CD4-positive, CD25-positive, alpha-beta regulatory T cell (primary cell): ENCODE data around the gene SNAP29. TPM values are rescaled to one million over a fixed set of nuclear protein-coding genes. Genes with fewer than 3 reads are reported as not detected.

Experiments
- ATAC-seq, 2 donors: fragments of 150-1000 bp; cut with Tn5 transposase; one replicate each; pipeline ENCODE4 v1.10.0; 2021; ENCODE audit warnings: low read depth in 2 of 2, moderate number of reproducible peaks in 2 of 2, moderate library complexity in 1 of 2
- DNase-seq, 3 donors: peaks; one replicate each; pipeline versions ENCODE4 v3.0.0 to v3.0.0-alpha.2; 2012 to 2022; ENCODE audit warnings: mixed read lengths in 1 of 3
- H3K27ac ChIP-seq: one replicate; pipeline ENCODE4 v1.7.0; 2013; ENCODE audit warnings: mild to moderate bottlenecking, low read length; ENCODE audit not compliant: insufficient read depth, poor library complexity, severe bottlenecking
- H3K27me3 ChIP-seq: one replicate; pipeline ENCODE4 v1.7.0; 2013; ENCODE audit warnings: low read length; ENCODE audit not compliant: control insufficient read depth, insufficient read depth
- H3K36me3 ChIP-seq: one replicate; pipeline ENCODE4 v1.7.0; 2013; ENCODE audit warnings: mild to moderate bottlenecking, low read length, moderate library complexity; ENCODE audit not compliant: control insufficient read depth, insufficient read depth
- H3K4me1 ChIP-seq: 2 replicates; pipeline ENCODE4 v1.7.0; 2013; ENCODE audit warnings: mild to moderate bottlenecking, low read length; ENCODE audit not compliant: insufficient read depth, control insufficient read depth, poor library complexity, severe bottlenecking
- H3K4me3 ChIP-seq: one replicate; pipeline ENCODE4 v1.7.0; 2013; ENCODE audit warnings: low read depth, mild to moderate bottlenecking, low read length, moderate library complexity
- H3K9me3 ChIP-seq, 2 experiments: 1 replicate in 1 of 2; 2 replicates in 1 of 2; pipeline ENCODE4 v1.7.0; 2013; ENCODE audit warnings: low read length in 2 of 2, mild to moderate bottlenecking in 1 of 2, moderate library complexity in 1 of 2; ENCODE audit not compliant: control insufficient read depth in 2 of 2
- H3K27ac Mint-ChIP-seq, 3 donors: one replicate each; pipeline ENCODE4 v1.8.0; 2020 to 2022; ENCODE audit warnings: mild to moderate bottlenecking in 3 of 3, mixed read lengths in 3 of 3, moderate library complexity in 2 of 3
- H3K27me3 Mint-ChIP-seq: one replicate; pipeline ENCODE4 v1.8.0; 2022; ENCODE audit warnings: mild to moderate bottlenecking, mixed read lengths
- H3K36me3 Mint-ChIP-seq: one replicate; pipeline ENCODE4 v1.8.0; 2020; ENCODE audit warnings: mixed read lengths
- H3K4me1 Mint-ChIP-seq, 4 donors: one replicate each; pipeline ENCODE4 v1.8.0; 2020 to 2022; ENCODE audit warnings: mixed read lengths in 4 of 4, mild to moderate bottlenecking in 1 of 4
- H3K4me3 Mint-ChIP-seq, 4 donors: one replicate each; pipeline ENCODE4 v1.8.0; 2020 to 2022; ENCODE audit warnings: mild to moderate bottlenecking in 4 of 4, mixed read lengths in 4 of 4, moderate library complexity in 3 of 4
- H3K9me3 Mint-ChIP-seq, 7 donors: one replicate each; pipeline ENCODE4 v1.8.0; 2020 to 2022; ENCODE audit warnings: mixed read lengths in 7 of 7, mild to moderate bottlenecking in 3 of 7, moderate library complexity in 2 of 7
- polyA plus RNA-seq, 4 donors: library from polyadenylated mRNA; unstranded; fragments of 300-500 nt; fragmentation: Illumina TruSeq; gene quantifications; one replicate each; pipeline ENCODE4 v1.2.3, GENCODE V29; 2021
- total RNA-seq: library from RNA; stranded (reverse); gene quantifications from one replicate; pipeline ENCODE4 v1.2.3, GENCODE V29; 2022

Gene SNAP29
- total and polyA plus RNA-seq, 5 donors from 2014 or later, result 20.1 to 34.0 (median 23.1) TPM

DNA sequence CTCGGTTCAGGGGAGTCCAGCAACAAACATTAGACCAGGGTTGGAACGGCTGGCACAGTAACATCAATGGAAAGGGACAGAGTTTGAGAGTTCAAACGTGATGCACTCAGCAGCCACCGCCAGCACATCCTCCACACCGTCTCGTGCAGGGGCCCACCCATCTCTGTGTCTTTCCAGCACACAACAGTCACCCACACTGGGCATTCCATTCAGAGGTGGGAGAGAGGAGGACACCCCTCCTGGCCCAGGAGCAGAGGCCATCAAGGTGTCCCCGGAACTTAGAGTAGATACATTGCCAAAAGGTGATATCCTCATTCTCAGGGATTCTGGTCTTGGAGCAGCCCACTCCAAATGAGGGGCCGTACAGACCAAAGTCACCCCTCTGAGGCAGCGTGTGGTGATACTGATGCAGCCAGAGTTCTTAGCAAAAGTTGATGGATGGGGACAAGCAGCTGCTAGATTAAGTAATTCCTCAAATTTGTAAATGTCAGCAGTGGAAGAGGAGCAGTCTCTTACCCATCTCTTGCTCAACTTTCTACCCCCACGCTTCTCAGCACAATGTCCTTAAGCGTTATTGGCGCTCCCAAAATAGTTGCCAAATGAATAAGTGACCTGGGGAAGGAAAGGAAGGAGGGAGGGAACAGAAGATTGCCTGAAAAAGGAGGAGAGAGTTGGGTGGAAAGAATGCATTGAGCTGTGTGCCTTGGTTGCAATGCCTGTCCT is 5.5 kb downstream of the SNAP29 start:
- no peak for ATAC-seq
- Histone ChIP-seq H3K27ac (no peak overlapping the region), H3K9me3 (no peaks in the 10 kb centered on the region), H3K36me3 (peaks cover 27% of the 10 kb centered on the region), H3K4me1 (peaks cover 25% of the 10 kb centered on the region), H3K27me3 (no peaks in the 10 kb centered on the region), H3K4me3 (no peak overlapping the region)
- Mint-ChIP-seq H3K4me1 (peaks cover 22 to 60% (median 48%) of the 10 kb centered on the region in 4 donors), H3K4me3 (peak overlapping the region in 1 of 4 donors; percentile 77), H3K27me3 (no peaks in the 10 kb centered on the region), H3K27ac (peak overlapping the region in 2 of 3 donors; percentile 35 to 46), H3K9me3 (peaks cover 0 to 2% (median 0%) of the 10 kb centered on the region in 7 donors), H3K36me3 (peaks cover 21% of the 10 kb centered on the region)
- DNase-seq, result no peak

- Histone ChIP-seq H3K27ac (no peak overlapping the region), H3K36me3 (peaks cover 28% of the 10 kb centered on the region)
- peaks cover 21% of the 10 kb centered on the region for H3K36me3 Mint-ChIP-seq
Measured at GRCh38 chr22:20865331-20865730, 6.5 kb downstream of the SNAP29 start.

DNA sequence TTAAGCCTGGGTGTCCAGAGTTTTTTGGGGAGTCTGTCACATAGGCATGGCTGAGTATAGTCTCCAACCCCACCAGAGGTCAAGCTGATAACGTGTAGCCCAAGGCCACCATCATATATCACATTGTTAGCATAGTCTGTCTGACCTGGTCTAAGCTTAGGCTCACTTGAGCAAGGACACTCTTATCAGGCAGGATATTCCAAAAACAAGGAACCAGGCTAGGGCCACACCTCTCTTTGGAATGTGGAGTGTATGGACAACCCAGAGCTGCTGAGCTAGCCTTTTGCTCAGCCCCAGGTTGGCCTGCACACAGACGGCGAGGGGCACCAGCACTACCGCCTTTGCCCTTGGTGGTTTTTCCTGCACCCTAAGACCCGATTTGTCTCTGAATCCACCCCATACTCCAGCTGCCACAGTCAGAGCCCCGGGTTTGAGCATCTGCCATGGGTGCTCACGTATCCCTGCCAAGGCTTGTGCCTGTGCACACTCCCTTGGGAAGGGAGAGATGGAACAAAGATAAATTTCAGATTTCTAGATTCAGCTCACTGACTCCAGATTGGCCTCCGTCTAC is 7.2 kb downstream of the SNAP29 start:
- H3K4me1 ChIP-seq, result peaks cover 9% of the 10 kb centered on the region
- ATAC-seq (no peak), DNase-seq (no peak)
- peaks cover 34% of the 10 kb centered on the region for H3K36me3 ChIP-seq
- no peak overlapping the region for H3K27ac ChIP-seq
- Mint-ChIP-seq H3K4me1 (peaks cover 17 to 47% (median 38%) of the 10 kb centered on the region in 4 donors), H3K4me3 (no peak overlapping the region), H3K27me3 (no peaks in the 10 kb centered on the region), H3K27ac (peak overlapping the region in 1 of 3 donors; percentile 8), H3K36me3 (peaks cover 21% of the 10 kb centered on the region), H3K9me3 (peaks cover 0 to 2% (median 0%) of the 10 kb centered on the region in 7 donors)
- no peaks in the 10 kb centered on the region for H3K27me3 ChIP-seq
- no peak overlapping the region for H3K4me3 ChIP-seq
- H3K9me3 ChIP-seq, result no peaks in the 10 kb centered on the region

More at GRCh38 chr22:20865331-20865730, 6.5 kb downstream of the SNAP29 start:
- no peak for ATAC-seq
- Histone ChIP-seq H3K4me3 (no peak overlapping the region), H3K9me3 (no peaks in the 10 kb centered on the region), H3K27me3 (no peaks in the 10 kb centered on the region), H3K4me1 (peaks cover 15% of the 10 kb centered on the region)
- no peak for DNase-seq
- peaks cover 17 to 53% (median 42%) of the 10 kb centered on the region in 4 donors for H3K4me1 Mint-ChIP-seq
- no peak overlapping the region for H3K4me3 Mint-ChIP-seq
- no peaks in the 10 kb centered on the region for H3K27me3 Mint-ChIP-seq
- H3K27ac Mint-ChIP-seq, result no peak overlapping the region
- peaks cover 0 to 2% (median 0%) of the 10 kb centered on the region in 7 donors for H3K9me3 Mint-ChIP-seq

DNA sequence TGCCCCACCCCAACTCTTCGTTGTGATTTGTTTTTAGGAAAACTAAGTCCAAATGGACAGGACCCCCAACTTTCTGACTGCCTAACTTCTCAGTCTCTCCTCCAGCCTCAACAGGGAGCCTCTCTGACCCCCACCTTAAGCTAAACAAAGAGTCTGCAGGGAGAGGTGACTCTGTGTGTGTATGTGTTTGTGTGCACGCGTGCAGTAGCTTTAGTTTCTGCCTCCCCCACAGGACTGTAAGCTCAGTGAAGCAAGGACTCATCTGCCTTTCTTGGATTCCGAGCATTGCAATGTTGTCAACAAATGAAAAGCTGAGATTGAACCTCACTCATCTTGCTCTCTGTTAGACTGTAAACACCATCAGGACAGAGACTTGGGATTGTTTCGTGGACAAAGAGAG is 7.9 kb downstream of the SNAP29 start:
- no peak for ATAC-seq
- peaks cover 17 to 47% (median 36%) of the 10 kb centered on the region in 4 donors for H3K4me1 Mint-ChIP-seq
- peaks cover 0 to 2% (median 0%) of the 10 kb centered on the region in 7 donors for H3K9me3 Mint-ChIP-seq
- H3K4me1 ChIP-seq, result peaks cover 8% of the 10 kb centered on the region
- H3K27me3 ChIP-seq, result no peaks in the 10 kb centered on the region
- peaks cover 36% of the 10 kb centered on the region for H3K36me3 ChIP-seq
- no peaks in the 10 kb centered on the region for H3K9me3 ChIP-seq
- no peak overlapping the region for H3K4me3 Mint-ChIP-seq
- H3K36me3 Mint-ChIP-seq, result peaks cover 21% of the 10 kb centered on the region
- no peak overlapping the region for H3K27ac ChIP-seq
- no peak for DNase-seq
- no peaks in the 10 kb centered on the region for H3K27me3 Mint-ChIP-seq
- H3K4me3 ChIP-seq, result no peak overlapping the region
- peak overlapping the region in 1 of 3 donors; percentile 8 for H3K27ac Mint-ChIP-seq

GRCh38 chr22:20867179-20868024 is 8.6 kb downstream of the SNAP29 start:
- Mint-ChIP-seq H3K27me3 (no peaks in the 10 kb centered on the region), H3K4me1 (peaks cover 11 to 41% (median 31%) of the 10 kb centered on the region in 4 donors), H3K4me3 (no peak overlapping the region), H3K9me3 (peaks cover 0 to 2% (median 0%) of the 10 kb centered on the region in 7 donors), H3K27ac (peak overlapping the region in 1 of 3 donors; percentile 62), H3K36me3 (peaks cover 16% of the 10 kb centered on the region)
- H3K27me3 ChIP-seq, result no peaks in the 10 kb centered on the region
- DNase-seq (peak in 1 of 3 donors; percentile 75), ATAC-seq (no peak)
- no peak overlapping the region for H3K4me3 ChIP-seq
- peaks cover 8% of the 10 kb centered on the region for H3K4me1 ChIP-seq
- H3K36me3 ChIP-seq, result peaks cover 35% of the 10 kb centered on the region
- H3K9me3 ChIP-seq, result no peaks in the 10 kb centered on the region
- peak overlapping the region; percentile 8 for H3K27ac ChIP-seq

- Histone ChIP-seq H3K27me3 (no peaks in the 10 kb centered on the region), H3K4me3 (no peak overlapping the region), H3K36me3 (peaks cover 31% of the 10 kb centered on the region), H3K27ac (peak overlapping the region; percentile 8), H3K9me3 (no peaks in the 10 kb centered on the region), H3K4me1 (peaks cover 8% of the 10 kb centered on the region)
- Mint-ChIP-seq H3K4me3 (no peak overlapping the region), H3K9me3 (peaks cover 0 to 2% (median 0%) of the 10 kb centered on the region in 7 donors), H3K27me3 (no peaks in the 10 kb centered on the region), H3K4me1 (peaks cover 11 to 36% (median 24%) of the 10 kb centered on the region in 4 donors), H3K36me3 (peaks cover 13% of the 10 kb centered on the region), H3K27ac (peak overlapping the region in 1 of 3 donors; percentile 62)
- DNase-seq, result no peak
- no peak for ATAC-seq
Measured at GRCh38 chr22:20868025-20868962, 9.5 kb downstream of the SNAP29 start.

- no peaks in the 10 kb centered on the region for H3K9me3 Mint-ChIP-seq
- no peak overlapping the region for H3K4me3 Mint-ChIP-seq
- no peak for DNase-seq
- H3K36me3 ChIP-seq, result peaks cover 27% of the 10 kb centered on the region
- no peak overlapping the region for H3K4me3 ChIP-seq
- H3K27me3 Mint-ChIP-seq, result no peaks in the 10 kb centered on the region
- H3K27ac Mint-ChIP-seq, result no peak overlapping the region
- H3K4me1 ChIP-seq, result peaks cover 8% of the 10 kb centered on the region
- no peak for ATAC-seq
- no peaks in the 10 kb centered on the region for H3K9me3 ChIP-seq
- H3K27me3 ChIP-seq, result no peaks in the 10 kb centered on the region
- H3K36me3 Mint-ChIP-seq, result peaks cover 8% of the 10 kb centered on the region
- no peak overlapping the region for H3K27ac ChIP-seq
- peaks cover 7 to 26% (median 18%) of the 10 kb centered on the region in 4 donors for H3K4me1 Mint-ChIP-seq
Measured at GRCh38 chr22:20869234-20869633, 10.4 kb downstream of the SNAP29 start.
